Tibial nerve (tissue), 4 donors: ENCODE measurements around the gene OCA2. TPM values are rescaled to one million over a fixed set of nuclear protein-coding genes. Genes with fewer than 3 reads are reported as not detected.

Experiments
- DNase-seq, 2 donors: peaks; one replicate each; pipeline ENCODE4 v3.0.0-alpha.2; 2019; ENCODE audit warnings: low spot score in 2 of 2
- H3K27ac ChIP-seq, 4 donors: fragments of 200-600 bp; sonication (generic) in 3 of 4; one replicate each; pipeline ENCODE4 v1.5.1; 2017 to 2019; ENCODE audit warnings: mild to moderate bottlenecking in 1 of 4
- H3K27me3 ChIP-seq, 2 donors: fragments of 200-600 bp; sonication (generic) in 1 of 2; one replicate each; pipeline versions ENCODE4 v1.5.1 to v1.6.0; 2017 to 2019
- H3K36me3 ChIP-seq, 3 donors: fragments of 200-600 bp; sonication (generic); one replicate each; pipeline ENCODE4 v1.5.1; 2018 to 2019
- H3K4me1 ChIP-seq, 4 donors: fragments of 200-600 bp; sonication (generic) in 3 of 4; one replicate each; pipeline ENCODE4 v1.5.1; 2017 to 2019
- H3K4me3 ChIP-seq, 4 donors: fragments of 200-600 bp; sonication (generic) in 3 of 4; one replicate each; pipeline ENCODE4 v1.5.1; 2017 to 2019; ENCODE audit warnings: mild to moderate bottlenecking in 1 of 4, moderate library complexity in 1 of 4
- H3K9me3 ChIP-seq, 4 donors: fragments of 200-600 bp; sonication (generic) in 3 of 4; one replicate each; pipeline ENCODE4 v1.5.1; 2017 to 2019
- EP300 ChIP-seq, 2 donors: sonication (generic); formaldehyde crosslinking; IDR thresholded peaks; one replicate each; pipeline ENCODE4 v1.6.1; 2017; ENCODE audit warnings: antibody characterized with exemption in 2 of 2, mild to moderate bottlenecking in 1 of 2
- POLR2A ChIP-seq, 2 donors: fragments of 450-650 bp; IDR thresholded peaks; one replicate each; pipeline ENCODE4 v1.6.1; 2017; ENCODE audit warnings: antibody characterized with exemption in 2 of 2, mild to moderate bottlenecking in 2 of 2, moderate library complexity in 2 of 2
- WGBS, 2 donors: methylation state at CpG; one replicate each; pipeline ENCODE4 v1.1.5; 2018; 5-methylcytosine and 5-hydroxymethylcytosine counted together
- total RNA-seq, 4 donors: library from RNA; depleted of rRNA; stranded (reverse); fragments of >200 nt; gene quantifications; one replicate each; pipeline ENCODE4 v1.1.0, GENCODE V29; 2016
- TF ChIP-seq, protein P1 (sequence below), 5 experiments: fragments of 200-600 bp in 3 of 5; fragments of 450-650 bp in 2 of 5; sonication (generic) in 3 of 5; IDR thresholded peaks; one replicate each; pipeline ENCODE4 v1.5.1; 2016 to 2019; ENCODE audit warnings: antibody characterized with exemption in 5 of 5, mild to moderate bottlenecking in 3 of 5, moderate library complexity in 2 of 5

Gene OCA2
- total RNA-seq, 4 donors from 2014 or later, result 2.7 to 19.7 (median 6.5) TPM; not detected in 1

DNA sequence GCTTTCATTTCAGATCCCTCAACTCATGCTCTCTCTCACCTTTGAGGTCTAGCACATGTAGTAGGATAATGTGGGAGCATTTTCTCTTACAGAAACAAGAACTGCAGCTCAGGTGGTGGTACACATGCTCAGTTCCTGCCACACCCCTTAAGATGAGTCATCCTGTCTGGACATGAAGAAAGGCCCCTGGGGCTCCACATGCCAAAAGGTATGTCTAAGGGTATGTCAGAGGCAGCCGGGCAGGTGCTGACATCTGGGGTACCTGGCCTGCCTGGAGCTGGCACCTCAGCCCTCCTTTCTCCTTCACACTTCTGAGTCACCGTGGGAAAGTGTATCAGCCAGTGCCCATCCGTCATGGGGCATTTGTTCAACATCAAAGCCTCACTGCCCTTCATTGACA is 209.9 kb downstream of the OCA2 start:
- no peak overlapping the region for H3K4me3 ChIP-seq
- H3K9me3 ChIP-seq, result peaks cover 0 to 52% (median 8%) of the 10 kb centered on the region in 4 donors
- 90 to 94% methylated on average over 3 of the region's 3 CpGs for WGBS, 2 donors
- no peaks in the 10 kb centered on the region for H3K4me1 ChIP-seq
- H3K36me3 ChIP-seq, result no peaks in the 10 kb centered on the region
- TF ChIP-seq EP300 (IDR thresholded peaks at IDR 0.05), result no peak
- TF ChIP-seq, protein P1, sequence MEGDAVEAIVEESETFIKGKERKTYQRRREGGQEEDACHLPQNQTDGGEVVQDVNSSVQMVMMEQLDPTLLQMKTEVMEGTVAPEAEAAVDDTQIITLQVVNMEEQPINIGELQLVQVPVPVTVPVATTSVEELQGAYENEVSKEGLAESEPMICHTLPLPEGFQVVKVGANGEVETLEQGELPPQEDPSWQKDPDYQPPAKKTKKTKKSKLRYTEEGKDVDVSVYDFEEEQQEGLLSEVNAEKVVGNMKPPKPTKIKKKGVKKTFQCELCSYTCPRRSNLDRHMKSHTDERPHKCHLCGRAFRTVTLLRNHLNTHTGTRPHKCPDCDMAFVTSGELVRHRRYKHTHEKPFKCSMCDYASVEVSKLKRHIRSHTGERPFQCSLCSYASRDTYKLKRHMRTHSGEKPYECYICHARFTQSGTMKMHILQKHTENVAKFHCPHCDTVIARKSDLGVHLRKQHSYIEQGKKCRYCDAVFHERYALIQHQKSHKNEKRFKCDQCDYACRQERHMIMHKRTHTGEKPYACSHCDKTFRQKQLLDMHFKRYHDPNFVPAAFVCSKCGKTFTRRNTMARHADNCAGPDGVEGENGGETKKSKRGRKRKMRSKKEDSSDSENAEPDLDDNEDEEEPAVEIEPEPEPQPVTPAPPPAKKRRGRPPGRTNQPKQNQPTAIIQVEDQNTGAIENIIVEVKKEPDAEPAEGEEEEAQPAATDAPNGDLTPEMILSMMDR (IDR thresholded peaks at IDR 0.05), result no peak
- TF ChIP-seq POLR2A (IDR thresholded peaks at IDR 0.05), result no peak
- no peak for DNase-seq
- H3K27ac ChIP-seq, result no peak overlapping the region
- H3K27me3 ChIP-seq, result no peaks in the 10 kb centered on the region

DNA sequence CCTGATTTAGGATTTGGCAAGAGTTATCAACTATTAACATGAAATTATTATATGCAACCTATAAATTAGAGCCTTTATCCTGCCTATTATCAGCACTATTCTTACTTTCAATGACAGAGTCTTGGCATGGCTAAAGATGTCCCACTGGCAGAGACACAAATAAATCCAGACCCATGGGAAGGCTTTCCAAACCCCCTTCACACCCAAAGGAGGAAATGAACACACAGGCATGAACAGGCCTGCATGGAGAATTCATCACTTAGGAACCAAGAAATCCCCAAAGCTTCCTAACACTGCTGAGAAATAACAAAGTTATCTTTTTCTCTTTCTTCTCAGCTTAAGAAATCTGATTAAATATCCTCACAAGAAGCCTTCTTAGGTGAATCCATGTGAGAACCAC is 213.9 kb downstream of the OCA2 start:
- H3K36me3 ChIP-seq, result no peaks in the 10 kb centered on the region
- H3K27ac ChIP-seq, result no peak overlapping the region
- no peak overlapping the region for H3K4me3 ChIP-seq
- H3K9me3 ChIP-seq, result peaks cover 0 to 22% (median 0%) of the 10 kb centered on the region in 4 donors
- TF ChIP-seq POLR2A (IDR thresholded peaks at IDR 0.05), result no peak
- no peak for TF ChIP-seq EP300 (IDR thresholded peaks at IDR 0.05)
- TF ChIP-seq, protein P1 (IDR thresholded peaks at IDR 0.05), result no peak
- no peak for DNase-seq
- no peaks in the 10 kb centered on the region for H3K4me1 ChIP-seq
- H3K27me3 ChIP-seq, result no peaks in the 10 kb centered on the region

DNA sequence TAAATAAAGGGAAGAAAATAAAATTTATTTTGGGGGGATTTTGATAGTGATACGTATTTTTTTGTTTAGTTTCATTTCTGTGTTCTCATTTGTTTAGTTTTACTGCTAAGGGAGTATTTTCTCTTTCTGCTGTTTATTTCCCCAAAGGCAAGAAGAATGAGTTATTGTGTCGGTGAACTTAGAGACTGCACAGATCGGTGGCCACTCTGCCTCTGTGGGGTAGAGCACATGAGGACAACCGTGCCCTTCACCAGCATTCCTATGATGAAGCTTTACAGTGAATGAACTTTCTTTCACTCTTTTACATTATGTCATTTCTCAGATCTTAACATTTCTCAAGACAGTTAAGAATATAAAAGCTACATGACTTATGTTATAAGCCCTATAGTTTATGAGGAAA is 214.4 kb downstream of the OCA2 start:
- no peak for TF ChIP-seq EP300 (IDR thresholded peaks at IDR 0.05)
- TF ChIP-seq, protein P1 (IDR thresholded peaks at IDR 0.05), result no peak
- no peak for TF ChIP-seq POLR2A (IDR thresholded peaks at IDR 0.05)
- 30 to 31% methylated on average over 4 of the region's 4 CpGs for WGBS, 2 donors
- Histone ChIP-seq H3K27ac (no peak overlapping the region), H3K36me3 (no peaks in the 10 kb centered on the region), H3K27me3 (no peaks in the 10 kb centered on the region), H3K9me3 (peaks cover 0 to 22% (median 0%) of the 10 kb centered on the region in 4 donors), H3K4me1 (no peaks in the 10 kb centered on the region), H3K4me3 (no peak overlapping the region)
- DNase-seq, result no peak

DNA sequence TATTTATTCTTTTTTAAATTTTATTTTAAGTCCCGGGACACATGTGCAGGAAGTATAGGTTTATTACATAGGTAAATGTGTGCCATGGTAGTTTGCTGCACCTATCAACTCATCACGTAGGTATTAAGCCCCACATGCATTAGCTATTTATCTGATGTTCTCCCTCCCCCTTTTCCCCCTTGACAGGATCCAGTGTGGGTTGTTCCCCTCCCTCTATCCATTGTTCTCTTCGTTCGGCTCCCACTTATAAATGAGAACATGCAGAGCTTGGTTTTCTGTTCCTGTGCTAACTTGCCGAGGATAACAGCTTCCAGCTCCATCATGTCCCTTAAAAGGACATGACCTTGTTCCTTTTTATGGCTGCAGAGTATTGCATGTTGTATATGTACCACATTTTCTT is 220.3 kb downstream of the OCA2 start:
- peaks cover 0 to 12% (median 0%) of the 10 kb centered on the region in 4 donors for H3K9me3 ChIP-seq
- WGBS, 2 donors, result 63 to 64% methylated on average over 5 of the region's 5 CpGs
- TF ChIP-seq POLR2A (IDR thresholded peaks at IDR 0.05) (no peak), EP300 (IDR thresholded peaks at IDR 0.05) (no peak)
- TF ChIP-seq, protein P1 (IDR thresholded peaks at IDR 0.05), result no peak
- DNase-seq, result no peak
- no peaks in the 10 kb centered on the region for H3K4me1 ChIP-seq
- no peak overlapping the region for H3K27ac ChIP-seq
- H3K4me3 ChIP-seq, result no peak overlapping the region
- no peaks in the 10 kb centered on the region for H3K27me3 ChIP-seq
- no peaks in the 10 kb centered on the region for H3K36me3 ChIP-seq

DNA sequence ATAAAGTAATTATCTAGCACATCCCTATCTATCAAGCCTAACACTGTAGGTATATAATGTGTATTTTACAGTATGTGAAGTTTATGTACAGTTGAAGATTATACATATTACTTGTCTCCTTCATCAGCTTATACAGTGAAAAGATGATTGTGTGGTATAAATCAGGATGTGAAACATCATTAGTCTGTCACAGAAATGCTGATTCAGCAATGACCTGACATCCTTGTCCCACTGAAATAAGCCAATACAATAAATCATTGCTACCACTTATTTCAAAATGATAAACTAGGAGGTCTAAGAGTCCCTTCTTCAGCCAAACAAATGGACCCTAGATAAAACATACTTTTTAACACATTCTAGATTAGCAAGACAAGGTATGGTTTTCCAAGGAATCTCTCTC is 225.3 kb downstream of the OCA2 start:
- H3K27ac ChIP-seq, result no peak overlapping the region
- no peak overlapping the region for H3K4me3 ChIP-seq
- H3K9me3 ChIP-seq, result no peaks in the 10 kb centered on the region
- no peaks in the 10 kb centered on the region for H3K36me3 ChIP-seq
- no peak for DNase-seq
- TF ChIP-seq EP300 (IDR thresholded peaks at IDR 0.05) (no peak), POLR2A (IDR thresholded peaks at IDR 0.05) (no peak)
- TF ChIP-seq, protein P1 (IDR thresholded peaks at IDR 0.05), result no peak
- peaks cover 0 to 8% (median 0%) of the 10 kb centered on the region in 4 donors for H3K4me1 ChIP-seq
- H3K27me3 ChIP-seq, result no peaks in the 10 kb centered on the region
